Suprapubic skin (tissue), 4 donors: ENCODE data around the gene EXOC7. TPM values are rescaled to one million over a fixed set of nuclear protein-coding genes. Genes with fewer than 3 reads are reported as not detected.

Experiments used
- DNase-seq, 2 donors: peaks; one replicate each; pipeline ENCODE4 v3.0.0-alpha.2; 2019; ENCODE audit warnings: low spot score in 2 of 2
- H3K27ac ChIP-seq: fragments of 200-600 bp; sonication (generic); one replicate; pipeline ENCODE4 v1.5.1; 2019
- H3K27me3 ChIP-seq: fragments of 200-600 bp; sonication (generic); one replicate; pipeline ENCODE4 v1.5.1; 2019
- H3K36me3 ChIP-seq: fragments of 200-600 bp; sonication (generic); one replicate; pipeline ENCODE4 v1.5.1; 2019
- H3K4me1 ChIP-seq: fragments of 200-600 bp; sonication (generic); one replicate; pipeline ENCODE4 v1.5.1; 2019
- H3K4me3 ChIP-seq: fragments of 200-600 bp; sonication (generic); one replicate; pipeline ENCODE4 v1.5.1; 2019; ENCODE audit warnings: mild to moderate bottlenecking
- H3K9me3 ChIP-seq: fragments of 200-600 bp; sonication (generic); one replicate; pipeline ENCODE4 v1.5.1; 2019
- CTCF ChIP-seq, 2 donors: fragments of 200-600 bp in 1 of 2; fragments of 450-650 bp in 1 of 2; sonication (generic) in 1 of 2; IDR thresholded peaks; one replicate each; pipeline ENCODE4 v1.5.1; 2016 to 2019; ENCODE audit warnings: antibody characterized with exemption in 2 of 2, mild to moderate bottlenecking in 1 of 2, moderate library complexity in 1 of 2
- EP300 ChIP-seq: sonication (generic); formaldehyde crosslinking; IDR thresholded peaks from one replicate; pipeline ENCODE4 v1.6.1; 2017; ENCODE audit warnings: antibody characterized with exemption
- POLR2A ChIP-seq, 2 donors: fragments of 450-650 bp; IDR thresholded peaks; one replicate each; pipeline ENCODE4 v1.6.1; 2017; ENCODE audit warnings: antibody characterized with exemption in 2 of 2, mild to moderate bottlenecking in 2 of 2, moderate library complexity in 2 of 2
- POLR2AphosphoS5 ChIP-seq, 3 donors: sonication (generic); formaldehyde crosslinking; IDR thresholded peaks; one replicate each; pipeline ENCODE4 v1.6.1; 2017; ENCODE audit warnings: antibody characterized with exemption in 3 of 3
- WGBS: methylation state at CpG from one replicate; pipeline ENCODE4 v1.1.5; 2018; 5-methylcytosine and 5-hydroxymethylcytosine counted together
- total RNA-seq, 4 donors: library from RNA; depleted of rRNA; stranded (reverse); fragments of >200 nt; gene quantifications; one replicate each; pipeline ENCODE4 v1.1.0, GENCODE V29; 2016

EXOC7 gene
- total RNA-seq, 4 donors from 2014 or later: 67.4 to 108 (median 78.6) TPM

DNA sequence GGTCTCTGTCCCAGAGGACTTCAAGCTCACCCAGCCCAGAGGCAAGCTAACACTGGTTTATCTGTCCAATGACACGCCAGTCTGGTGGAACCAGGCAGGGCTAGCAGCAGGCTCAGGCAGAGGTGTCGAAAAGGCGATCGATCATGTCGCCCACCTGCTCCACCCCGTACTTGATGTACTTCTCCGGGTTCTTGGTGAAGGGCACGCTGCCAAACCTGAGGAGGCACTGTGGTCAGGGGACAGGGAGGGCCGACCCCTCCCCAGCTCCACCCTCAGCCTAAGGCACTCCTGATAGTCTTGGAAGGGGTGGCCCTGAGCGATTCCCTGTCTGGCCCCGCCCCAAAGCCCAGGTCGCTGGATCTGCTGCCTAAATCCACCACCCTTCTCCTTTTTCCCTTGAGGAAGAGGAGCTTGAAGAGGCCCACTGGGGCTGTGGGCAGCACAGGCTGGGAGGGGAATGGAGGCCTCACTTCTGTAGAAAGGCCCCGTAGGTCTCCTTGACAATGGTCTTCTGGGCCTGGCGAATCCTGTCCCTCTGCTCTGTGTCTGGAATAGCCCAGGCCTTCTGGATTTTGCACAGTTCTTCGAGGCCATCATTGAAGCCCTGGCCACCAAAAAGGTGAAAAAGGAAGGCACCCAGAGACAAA lies 19.9 kb downstream of the EXOC7 start:
- peaks cover 11% of the 10 kb centered on the region for H3K27me3 ChIP-seq
- peaks cover 64% of the 10 kb centered on the region for H3K36me3 ChIP-seq
- 76% methylated on average over 13 of the region's 15 CpGs for WGBS
- DNase-seq: no peak
- H3K4me1 ChIP-seq: peaks cover 7% of the 10 kb centered on the region
- H3K4me3 ChIP-seq: no peak overlapping the region
- H3K27ac ChIP-seq: no peak overlapping the region
- TF ChIP-seq EP300: no peak
- no peak for TF ChIP-seq CTCF (IDR thresholded peaks at IDR 0.05)
- no peak for TF ChIP-seq POLR2AphosphoS5 (IDR thresholded peaks at IDR 0.05)
- no peak for TF ChIP-seq POLR2A (IDR thresholded peaks at IDR 0.05)
- no peaks in the 10 kb centered on the region for H3K9me3 ChIP-seq

- no peak for DNase-seq
Observed at GRCh38 chr17:76082326-76083251, 21.0 kb downstream of the EXOC7 start.

GRCh38 chr17:76081295-76082210 lies 22.0 kb downstream of the EXOC7 start:
- H3K27me3 ChIP-seq: peaks cover 32% of the 10 kb centered on the region
- H3K27ac ChIP-seq: no peak overlapping the region
- no peak for DNase-seq
- H3K9me3 ChIP-seq: no peaks in the 10 kb centered on the region
- TF ChIP-seq CTCF (IDR thresholded peaks at IDR 0.05) (no peak), POLR2AphosphoS5 (IDR thresholded peaks at IDR 0.05) (no peak), POLR2A (IDR thresholded peaks at IDR 0.05) (no peak), EP300 (no peak)
- H3K4me3 ChIP-seq: no peak overlapping the region
- H3K36me3 ChIP-seq: peaks cover 43% of the 10 kb centered on the region
- 75% methylated on average over 25 of the region's 27 CpGs for WGBS
- peaks cover 17% of the 10 kb centered on the region for H3K4me1 ChIP-seq

More at GRCh38 chr17:76082326-76083251, 21.0 kb downstream of the EXOC7 start:
- Histone ChIP-seq H3K4me1 (peaks cover 7% of the 10 kb centered on the region), H3K27me3 (peaks cover 22% of the 10 kb centered on the region), H3K4me3 (no peak overlapping the region), H3K9me3 (no peaks in the 10 kb centered on the region), H3K36me3 (peaks cover 54% of the 10 kb centered on the region), H3K27ac (no peak overlapping the region)
- WGBS: 78% methylated on average over 15 of the region's 20 CpGs
- TF ChIP-seq EP300: no peak
- TF ChIP-seq CTCF (IDR thresholded peaks at IDR 0.05): no peak
- TF ChIP-seq POLR2AphosphoS5 (IDR thresholded peaks at IDR 0.05): no peak
- no peak for TF ChIP-seq POLR2A (IDR thresholded peaks at IDR 0.05)

DNA sequence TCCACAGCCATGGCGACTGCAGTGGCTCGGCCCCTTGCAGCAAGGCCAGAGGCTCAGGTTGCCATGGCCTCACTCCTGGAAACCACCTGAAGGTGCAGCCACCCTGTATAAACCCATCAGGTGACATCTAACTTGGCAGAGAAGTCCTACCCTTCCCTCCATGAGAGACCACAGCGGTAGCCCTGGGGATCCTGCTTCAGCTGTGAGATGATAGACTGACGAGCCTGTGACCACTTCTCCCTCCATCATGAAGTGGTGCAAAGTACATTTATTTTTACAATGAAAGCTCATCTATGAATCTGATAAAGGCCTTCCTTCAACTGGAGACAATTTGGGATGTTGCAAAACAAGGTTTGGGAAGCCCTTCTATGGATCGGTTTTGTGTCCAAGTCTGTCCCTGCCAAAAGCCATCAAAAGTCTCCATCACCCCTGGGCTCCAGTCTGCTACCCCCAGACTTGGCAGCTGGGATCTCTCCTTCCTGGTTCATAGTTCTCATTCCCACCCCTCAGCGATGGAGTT lies 22.8 kb downstream of the EXOC7 start:
- 48% methylated on average over 5 of the region's 6 CpGs for WGBS
- peaks cover 24% of the 10 kb centered on the region for H3K4me1 ChIP-seq
- DNase-seq: no peak
- H3K27me3 ChIP-seq: peaks cover 40% of the 10 kb centered on the region
- H3K4me3 ChIP-seq: no peak overlapping the region
- H3K27ac ChIP-seq: no peak overlapping the region
- TF ChIP-seq CTCF (IDR thresholded peaks at IDR 0.05) (no peak), POLR2A (IDR thresholded peaks at IDR 0.05) (no peak), POLR2AphosphoS5 (IDR thresholded peaks at IDR 0.05) (no peak)
- peaks cover 36% of the 10 kb centered on the region for H3K36me3 ChIP-seq
- H3K9me3 ChIP-seq: no peaks in the 10 kb centered on the region
